SU-DHL-6 (cell line): ENCODE data around the gene DCAF12.
A peak's percentile ranks its signal among the peaks of the same experiment; 100 is the strongest.

ENCODE experiments used
- H2AFZ ChIP-seq: fragments of 200-600 bp; sonication (generic); 2 replicates; pipeline ENCODE4 v1.6.1; 2014; ENCODE audit warnings: low read depth, mild to moderate bottlenecking, moderate library complexity, mixed read lengths, antibody characterized with exemption, low read length; ENCODE audit not compliant: severe bottlenecking
- H3F3A ChIP-seq: fragments of 200-600 bp; shearing (Covaris generic); 2 replicates; pipeline ENCODE4 v1.6.0; 2016; ENCODE audit warnings: antibody characterized with exemption, mild to moderate bottlenecking; ENCODE audit not compliant: insufficient read depth
- H3K27ac ChIP-seq: fragments of 200-600 bp; sonication (generic); 2 replicates; pipeline ENCODE4 v1.5.1; 2016; ENCODE audit warnings: low read depth, mild to moderate bottlenecking, low read length, moderate library complexity, mixed read lengths
- H3K27me3 ChIP-seq: fragments of 200-600 bp; sonication (generic), shearing (Covaris generic); 2 replicates; pipeline ENCODE4 v1.6.0; 2014; ENCODE audit warnings: mild to moderate bottlenecking, low read length
- H3K36me3 ChIP-seq: fragments of 200-600 bp; sonication (generic); 2 replicates; pipeline ENCODE4 v1.6.1; 2014; ENCODE audit warnings: mild to moderate bottlenecking, low read length, mixed read lengths
- H3K4me2 ChIP-seq: fragments of 300-600, 200-600 bp; shearing (Covaris generic), sonication (generic); 2 replicates; pipeline ENCODE4 v1.6.0; 2014; ENCODE audit warnings: low read length, low read depth, mild to moderate bottlenecking; ENCODE audit not compliant: poor library complexity, severe bottlenecking
- H3K4me3 ChIP-seq: fragments of 200-600 bp; sonication (generic); 2 replicates; pipeline ENCODE4 v1.5.1; 2014; ENCODE audit warnings: antibody characterized with exemption, low read length, mild to moderate bottlenecking, mixed read lengths; ENCODE audit not compliant: insufficient read depth, poor library complexity, severe bottlenecking
- H3K79me2 ChIP-seq: fragments of 200-600 bp; sonication (generic); 2 replicates; pipeline ENCODE4 v1.6.1; 2014; ENCODE audit warnings: mild to moderate bottlenecking, low read length, moderate library complexity; ENCODE audit not compliant: insufficient read depth
- H3K9ac ChIP-seq: fragments of 200-600 bp; sonication (generic); 2 replicates; pipeline ENCODE4 v1.7.0; 2014; ENCODE audit warnings: mild to moderate bottlenecking, low read length
- H3K9me2 ChIP-seq: fragments of 200-600 bp; sonication (generic); replicated peaks from 2 replicates; pipeline ENCODE4 v1.6.1; 2014; ENCODE audit warnings: low read length; ENCODE audit not compliant: insufficient read depth
- H3K9me3 ChIP-seq: fragments of 200-600 bp; sonication (generic); 2 replicates; pipeline ENCODE4 v1.6.1; 2014; ENCODE audit warnings: low read length, mixed read lengths; ENCODE audit not compliant: insufficient read depth
- H4K20me1 ChIP-seq: fragments of 200-600 bp; sonication (generic); 2 replicates; pipeline ENCODE4 v1.6.1; 2014; ENCODE audit warnings: low read depth, mild to moderate bottlenecking, antibody characterized with exemption, low read length, moderate library complexity, mixed read lengths
- EZH2phosphoT487 ChIP-seq: fragments of 200-600 bp; sonication (generic), shearing (Covaris generic); conservative IDR thresholded peaks from 2 replicates; pipeline ENCODE4 v1.6.1; 2018; ENCODE audit warnings: mild to moderate bottlenecking, antibody characterized with exemption, low read length, moderate library complexity, mixed read lengths
- TF ChIP-seq, protein P1 (sequence below): fragments of 200-600 bp; sonication (generic); IDR thresholded peaks from one replicate; pipeline ENCODE4 v1.5.1; 2017; ENCODE audit warnings: antibody characterized with exemption, mild to moderate bottlenecking, low read length, moderate library complexity; ENCODE audit not compliant: insufficient read depth, poor library complexity, severe bottlenecking

DCAF12 gene

DNA sequence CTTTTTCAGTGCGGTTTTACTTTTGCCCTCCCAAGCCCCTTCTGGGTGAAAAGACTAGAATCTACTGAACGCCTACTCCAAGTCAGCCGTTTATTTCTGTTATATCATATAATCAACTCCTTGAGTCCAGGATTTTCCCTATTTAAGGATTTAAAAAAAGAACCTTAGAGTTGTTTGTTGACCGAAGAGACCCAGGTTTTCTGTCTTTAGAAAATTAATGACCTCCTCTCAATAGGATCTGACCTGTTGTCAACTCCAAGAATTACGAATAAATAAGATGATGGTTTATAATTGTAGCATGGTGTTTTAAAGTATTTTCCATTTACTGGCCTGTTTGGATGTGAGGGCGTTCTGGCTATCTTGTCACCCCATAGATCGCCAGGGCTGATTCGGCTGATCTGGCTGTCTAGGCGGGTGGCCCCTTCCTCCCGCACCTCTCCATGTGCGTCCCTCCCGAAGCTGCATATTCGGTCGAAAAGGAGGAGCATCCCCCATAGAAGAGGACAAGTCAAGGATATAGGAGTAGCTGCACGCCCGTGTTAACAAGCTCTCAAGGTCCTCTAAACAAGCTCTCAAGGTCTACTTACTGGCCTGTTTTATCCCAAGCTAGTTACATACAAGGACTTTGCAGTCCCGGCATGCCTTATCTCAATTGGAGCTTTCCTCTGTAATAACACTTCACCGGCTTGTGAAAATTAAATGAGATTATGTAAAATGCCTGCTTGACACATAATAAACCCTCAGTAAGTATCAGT lies 76.7 kb downstream of the DCAF12 start:
- TF ChIP-seq, protein P1, sequence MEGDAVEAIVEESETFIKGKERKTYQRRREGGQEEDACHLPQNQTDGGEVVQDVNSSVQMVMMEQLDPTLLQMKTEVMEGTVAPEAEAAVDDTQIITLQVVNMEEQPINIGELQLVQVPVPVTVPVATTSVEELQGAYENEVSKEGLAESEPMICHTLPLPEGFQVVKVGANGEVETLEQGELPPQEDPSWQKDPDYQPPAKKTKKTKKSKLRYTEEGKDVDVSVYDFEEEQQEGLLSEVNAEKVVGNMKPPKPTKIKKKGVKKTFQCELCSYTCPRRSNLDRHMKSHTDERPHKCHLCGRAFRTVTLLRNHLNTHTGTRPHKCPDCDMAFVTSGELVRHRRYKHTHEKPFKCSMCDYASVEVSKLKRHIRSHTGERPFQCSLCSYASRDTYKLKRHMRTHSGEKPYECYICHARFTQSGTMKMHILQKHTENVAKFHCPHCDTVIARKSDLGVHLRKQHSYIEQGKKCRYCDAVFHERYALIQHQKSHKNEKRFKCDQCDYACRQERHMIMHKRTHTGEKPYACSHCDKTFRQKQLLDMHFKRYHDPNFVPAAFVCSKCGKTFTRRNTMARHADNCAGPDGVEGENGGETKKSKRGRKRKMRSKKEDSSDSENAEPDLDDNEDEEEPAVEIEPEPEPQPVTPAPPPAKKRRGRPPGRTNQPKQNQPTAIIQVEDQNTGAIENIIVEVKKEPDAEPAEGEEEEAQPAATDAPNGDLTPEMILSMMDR, result no peak
- TF ChIP-seq EZH2phosphoT487, result no peak
- Histone ChIP-seq H3K27ac (peak overlapping the region; percentile 85), H4K20me1 (peaks cover 18% of the 10 kb centered on the region; the same call in 1 of the 2 replicates), H3K4me2 (peak overlapping the region; percentile 95), H3K9me3 (no peaks in the 10 kb centered on the region), H3F3A (0 out of 2 replicates have a peak, but pooled peaks cover 3% of the 10 kb centered on the region), H3K27me3 (no peaks in the 10 kb centered on the region), H3K36me3 (peaks cover 3% of the 10 kb centered on the region; the same call in 1 of the 2 replicates), H3K79me2 (peaks cover 38% of the 10 kb centered on the region), H3K9me2 (no peaks in the 10 kb centered on the region), H3K9ac (peak overlapping the region; percentile 83), H2AFZ (peak overlapping the region; percentile 95), H3K4me3 (peak overlapping the region; percentile 67)

- Histone ChIP-seq H3K4me3 (peak within 1 kb of the TSS; percentile 67), H3K36me3 (peaks cover 3% of the 10 kb centered on the region; the same call in 1 of the 2 replicates), H3K79me2 (peaks cover 47% of the 10 kb centered on the region), H3K9me2 (no peaks in the 10 kb centered on the region), H2AFZ (peak within 1 kb of the TSS; percentile 95), H3K27me3 (no peaks in the 10 kb centered on the region), H3K27ac (peak within 1 kb of the TSS; percentile 85), H3K9me3 (no peaks in the 10 kb centered on the region), H3K9ac (peak within 1 kb of the TSS; percentile 83), H3F3A (0 out of 2 replicates have a peak, but pooled peaks cover 3% of the 10 kb centered on the region), H4K20me1 (peaks cover 18% of the 10 kb centered on the region; the same call in 1 of the 2 replicates), H3K4me2 (peak within 1 kb of the TSS; percentile 95)
- no peak for TF ChIP-seq EZH2phosphoT487
- TF ChIP-seq, protein P1, result no peak
These were observed 77.5 kb downstream of the DCAF12 start, which contains the start of gene UBAP2 for GRCh38 chr9:34048727-34049629. Gene UBAP2, minus strand, starts transcription at chr9:34048887. Its CDS starts 31,739 bp downstream, at chr9:34017148.

DNA sequence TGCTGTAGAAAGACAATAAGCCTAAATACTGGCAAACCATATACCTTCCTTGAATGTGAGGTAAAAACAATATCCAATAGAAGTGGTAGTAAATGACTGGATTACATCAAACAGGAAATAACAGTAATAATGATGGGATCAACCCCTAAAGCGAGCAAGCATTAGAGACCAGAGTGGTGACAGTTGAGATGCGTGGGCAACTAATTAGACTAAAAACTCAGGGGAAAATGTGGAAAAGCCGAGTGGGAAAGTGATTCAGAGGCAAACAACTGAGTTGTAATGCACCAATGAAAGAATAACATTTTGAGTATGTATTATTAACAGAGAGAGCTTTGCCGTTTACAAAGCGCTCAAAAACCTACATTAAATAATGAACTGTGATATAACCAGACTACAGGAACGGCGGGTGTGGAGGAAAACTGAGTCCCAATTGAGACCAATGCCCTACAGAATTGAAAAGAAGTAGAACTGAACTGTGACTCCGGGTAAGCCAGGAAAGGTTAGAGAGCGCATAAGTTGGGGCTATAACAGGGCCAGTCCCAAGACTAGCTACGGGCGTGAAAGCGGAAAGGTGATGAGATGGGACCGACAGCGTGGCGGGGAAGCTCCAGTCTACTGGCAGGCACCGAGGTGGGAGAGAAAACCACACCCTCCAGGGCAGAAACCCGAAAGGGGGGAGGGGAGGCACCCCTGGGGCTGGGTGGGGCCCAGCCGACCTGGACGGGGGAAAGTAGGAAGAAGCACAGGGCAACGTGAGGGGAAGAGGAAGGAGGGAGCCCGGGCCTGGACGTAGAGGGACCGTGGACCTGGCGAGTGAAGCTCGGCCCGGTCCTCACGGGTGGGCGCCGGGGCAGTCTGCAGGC lies 78.4 kb downstream of the DCAF12 start:
- H3K4me3 ChIP-seq, result peak overlapping the region; percentile 67
- H2AFZ ChIP-seq, result no peak overlapping the region
- peaks cover 23% of the 10 kb centered on the region; the same call in 1 of the 2 replicates for H4K20me1 ChIP-seq

More for the DNA sequence above, 78.4 kb downstream of the DCAF12 start:
- Histone ChIP-seq H3K9ac (peak overlapping the region; percentile 83), H3K27ac (peak overlapping the region; percentile 85), H3K9me3 (no peaks in the 10 kb centered on the region), H3K79me2 (peaks cover 55% of the 10 kb centered on the region), H3K9me2 (no peaks in the 10 kb centered on the region), H3F3A (no peaks in the 10 kb centered on the region), H3K36me3 (peaks cover 3% of the 10 kb centered on the region; the same call in 1 of the 2 replicates), H3K27me3 (no peaks in the 10 kb centered on the region), H3K4me2 (peak overlapping the region; percentile 95)
- TF ChIP-seq EZH2phosphoT487, result no peak
- TF ChIP-seq, protein P1, result no peak
